HG03521 (cell line): Measurements from ENCODE around the gene IGF2BP3.
A peak's percentile ranks its signal among the peaks of the same experiment; 100 is the strongest.
"Not testable (repeated sequence)": the region's sequence is repeated elsewhere in the genome, so short reads cannot be mapped to it uniquely, and the experiment has no call there.

Experiments used
- ATAC-seq: cut with Tn5 transposase; IDR thresholded peaks from one replicate; pipeline ENCODE4 v1.9.1; 2021; ENCODE audit warnings: mild to moderate bottlenecking, moderate library complexity; ENCODE audit not compliant: unreplicated experiment

Gene IGF2BP3

DNA sequence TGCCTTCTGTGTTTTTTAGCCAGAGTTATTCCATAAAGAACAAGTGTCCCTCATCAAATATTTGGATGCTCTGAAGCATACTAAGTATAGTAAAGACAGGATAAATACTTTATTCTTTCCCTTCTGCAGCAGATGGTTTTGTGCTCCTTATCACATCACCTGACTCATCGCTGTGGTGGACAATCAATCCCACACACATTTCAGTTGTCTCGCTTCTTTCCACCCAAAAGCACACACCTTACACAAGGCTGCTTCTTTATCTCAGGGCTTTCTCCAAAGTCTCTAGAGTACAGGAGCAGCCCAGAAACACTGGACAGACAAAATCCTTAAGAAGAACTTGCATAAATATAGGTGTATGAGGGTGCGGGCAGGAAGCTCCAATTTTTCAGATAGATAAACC lies 43.4 kb downstream of the IGF2BP3 start:
- no peak for ATAC-seq

DNA sequence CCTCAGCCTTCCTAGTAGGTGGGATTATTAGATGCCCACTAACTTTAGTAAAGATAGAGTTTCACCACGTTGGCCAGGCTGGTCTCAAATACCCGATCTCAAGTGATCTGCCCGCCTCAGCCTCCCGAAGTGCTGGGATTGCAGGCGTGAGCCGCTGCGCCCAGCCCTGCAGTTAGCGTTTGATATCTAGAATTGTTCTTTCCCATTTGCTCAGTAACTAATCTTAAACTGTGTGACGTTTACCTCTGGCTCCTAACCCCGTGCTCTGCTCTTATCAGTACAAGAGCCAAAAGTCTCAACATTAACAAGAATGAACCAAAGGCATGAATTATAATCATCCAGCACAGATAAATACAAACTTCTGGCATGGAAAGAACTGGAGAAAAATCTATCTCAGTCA lies 47.4 kb downstream of the IGF2BP3 start:
- ATAC-seq = no peak

DNA sequence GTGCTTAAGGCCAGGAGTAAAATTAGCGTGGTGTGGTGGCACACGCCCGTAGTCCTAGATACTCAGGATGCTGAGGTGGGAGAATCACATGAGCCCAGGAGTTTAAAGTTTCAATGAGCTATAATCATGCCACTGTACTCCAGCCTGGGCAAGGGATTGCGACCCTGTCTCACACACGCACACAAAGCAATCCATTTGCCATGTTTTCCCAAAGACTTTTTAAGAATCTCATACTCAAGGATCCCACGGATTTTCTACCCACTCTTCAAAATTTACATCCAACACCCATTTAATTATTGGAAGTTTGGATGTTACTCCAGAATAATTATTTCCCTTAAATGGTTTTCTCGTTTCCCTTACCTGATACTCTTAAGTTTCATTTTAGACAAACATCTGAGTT lies 47.9 kb downstream of the IGF2BP3 start:
- no peak for ATAC-seq

DNA sequence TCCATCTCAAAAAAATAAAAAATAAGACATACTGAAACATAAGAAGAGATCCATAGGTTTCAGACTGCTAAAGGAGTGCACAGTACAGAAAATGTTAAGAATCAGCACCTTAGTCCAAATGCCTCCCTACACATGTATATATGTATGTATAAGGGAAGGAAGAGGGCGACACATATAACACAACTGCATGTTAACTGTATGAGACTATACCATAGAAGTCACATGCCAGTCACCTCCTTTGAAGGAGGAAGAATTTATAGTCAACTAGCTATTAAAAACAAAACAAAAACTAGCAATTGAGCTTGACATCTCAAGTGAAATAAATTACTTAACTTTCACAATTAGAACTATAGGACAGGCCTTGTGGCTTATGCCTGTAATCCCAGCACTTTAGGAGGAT lies 50.4 kb downstream of the IGF2BP3 start:
- ATAC-seq = no peak

DNA sequence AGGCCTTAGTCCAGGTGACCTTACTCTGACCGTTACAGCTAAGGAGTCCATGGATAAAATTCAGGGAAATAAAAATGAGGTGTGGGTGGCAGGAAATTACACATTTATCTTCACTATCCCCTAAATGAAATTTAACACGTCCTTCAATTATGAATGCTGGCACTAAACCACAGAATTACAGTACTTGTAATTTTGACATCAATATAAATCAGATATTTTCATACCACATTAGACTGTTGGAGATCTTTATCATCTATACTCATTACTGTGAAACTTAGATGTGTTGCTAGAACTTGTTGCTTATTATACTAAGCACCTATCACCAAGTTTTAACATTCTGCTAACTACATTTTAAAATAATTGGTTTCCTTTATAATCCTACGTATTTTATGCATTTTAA lies 51.1 kb downstream of the IGF2BP3 start:
- ATAC-seq = no peak

DNA sequence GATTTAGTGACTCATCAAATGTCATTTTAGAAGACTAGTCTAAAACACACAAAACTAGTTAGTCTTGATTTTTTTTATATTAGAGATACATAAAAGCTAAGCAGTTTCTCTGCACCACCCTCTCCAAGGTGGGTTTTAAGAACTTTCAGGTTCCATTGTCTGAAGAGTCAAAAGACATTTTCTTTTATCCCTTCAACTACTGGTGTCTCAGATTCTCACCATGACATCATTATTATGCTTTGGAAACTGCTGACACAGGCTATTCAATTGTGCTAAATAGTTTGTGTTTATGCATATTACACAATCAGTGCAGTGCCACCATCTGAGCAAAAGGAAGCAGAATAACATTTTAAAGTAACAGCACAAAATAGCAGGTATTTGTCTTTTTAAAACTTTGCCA lies 52.2 kb downstream of the IGF2BP3 start:
- no peak for ATAC-seq

DNA sequence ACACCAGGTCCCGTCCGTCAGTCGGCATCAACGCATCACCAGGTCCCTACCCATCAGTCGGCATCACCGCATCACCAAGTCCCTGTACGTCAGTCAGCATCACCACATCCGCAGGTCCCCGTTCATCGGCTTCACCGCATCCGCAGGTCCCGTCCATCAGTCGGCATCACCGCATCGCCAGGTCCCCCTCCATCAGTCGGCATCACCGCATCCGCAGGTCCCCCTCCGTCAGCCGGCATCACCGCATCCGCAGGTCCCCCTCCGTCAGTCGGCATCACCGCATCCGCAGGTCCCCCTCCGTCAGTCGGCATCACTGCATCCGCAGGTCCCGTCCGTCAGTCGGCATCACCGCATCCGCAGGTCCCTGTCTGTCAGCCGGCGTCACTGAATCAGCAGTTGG lies 55.1 kb downstream of the IGF2BP3 start:
- ATAC-seq = no peak

DNA sequence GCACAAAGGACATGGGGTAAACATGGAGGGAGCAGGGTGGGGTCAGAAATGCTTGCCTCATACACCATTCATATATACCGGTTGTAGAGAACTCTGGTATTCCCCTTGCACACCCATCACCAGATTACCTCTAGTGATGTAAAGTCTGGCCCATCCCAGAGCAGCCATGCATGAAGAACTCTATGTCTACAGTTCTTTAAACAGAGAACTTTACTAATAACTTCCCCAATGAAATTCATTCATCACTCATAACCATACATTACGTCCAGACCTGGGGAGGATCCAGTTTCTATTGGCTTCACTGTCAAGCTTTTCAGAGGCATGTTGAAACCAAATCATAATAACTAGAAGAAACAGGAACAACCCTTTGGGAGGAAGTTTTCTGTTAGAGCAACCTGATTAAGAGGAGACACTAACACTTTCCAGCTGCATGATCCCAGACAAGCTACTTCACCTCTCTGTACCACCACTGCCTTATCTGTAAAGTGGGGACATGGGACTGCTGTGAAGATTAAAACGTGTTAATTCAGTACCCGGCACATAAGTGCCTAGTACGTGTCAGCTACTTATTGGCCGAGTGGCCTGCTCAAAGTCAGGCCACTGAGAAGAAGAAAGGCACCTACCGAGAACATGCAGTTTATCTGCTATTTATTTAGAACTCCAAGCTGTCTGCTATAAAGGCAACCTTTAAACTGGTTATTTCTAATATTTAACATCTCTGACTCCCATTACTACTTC lies 59.7 kb downstream of the IGF2BP3 start:
- ATAC-seq = peak; percentile 78

DNA sequence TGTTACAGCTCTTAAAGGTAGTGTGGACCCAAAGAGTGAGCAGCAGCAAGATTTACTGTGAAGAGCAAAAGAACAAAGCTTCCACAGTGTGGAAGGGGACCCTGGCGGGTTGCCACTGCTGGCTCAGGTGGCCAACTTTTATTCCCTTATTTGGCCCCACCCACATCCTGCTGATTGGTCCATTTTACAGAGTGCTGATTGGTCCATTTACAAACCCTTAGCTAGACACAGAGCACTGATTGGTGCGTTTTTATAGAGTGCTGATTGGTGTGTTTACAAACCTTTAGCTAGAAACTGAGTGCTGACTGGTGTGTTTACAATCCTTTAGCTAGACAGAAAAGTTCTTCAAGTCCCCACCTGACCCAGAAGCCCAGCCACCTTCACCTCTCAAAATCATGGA lies 63.7 kb downstream of the IGF2BP3 start:
- ATAC-seq = not testable (repeated sequence)

DNA sequence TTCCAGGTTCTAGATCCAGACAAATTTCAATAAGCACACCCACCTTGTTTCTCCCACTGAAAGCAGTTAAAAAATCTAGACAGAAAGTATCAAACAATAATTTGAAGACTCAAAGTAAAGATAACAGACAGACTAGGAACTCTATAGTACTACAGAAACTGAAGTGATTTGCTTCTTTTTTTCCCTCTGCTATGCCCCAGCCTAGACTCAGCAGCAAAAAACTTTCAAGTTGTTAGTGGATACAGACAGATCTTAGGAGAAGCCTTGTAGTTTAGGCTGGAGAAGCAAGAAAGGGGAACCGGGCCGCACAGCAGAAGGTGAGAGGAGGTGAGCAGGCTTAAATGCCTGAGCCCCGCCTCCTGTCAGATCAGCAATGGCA lies 65.1 kb downstream of the IGF2BP3 start:
- ATAC-seq = no peak

DNA sequence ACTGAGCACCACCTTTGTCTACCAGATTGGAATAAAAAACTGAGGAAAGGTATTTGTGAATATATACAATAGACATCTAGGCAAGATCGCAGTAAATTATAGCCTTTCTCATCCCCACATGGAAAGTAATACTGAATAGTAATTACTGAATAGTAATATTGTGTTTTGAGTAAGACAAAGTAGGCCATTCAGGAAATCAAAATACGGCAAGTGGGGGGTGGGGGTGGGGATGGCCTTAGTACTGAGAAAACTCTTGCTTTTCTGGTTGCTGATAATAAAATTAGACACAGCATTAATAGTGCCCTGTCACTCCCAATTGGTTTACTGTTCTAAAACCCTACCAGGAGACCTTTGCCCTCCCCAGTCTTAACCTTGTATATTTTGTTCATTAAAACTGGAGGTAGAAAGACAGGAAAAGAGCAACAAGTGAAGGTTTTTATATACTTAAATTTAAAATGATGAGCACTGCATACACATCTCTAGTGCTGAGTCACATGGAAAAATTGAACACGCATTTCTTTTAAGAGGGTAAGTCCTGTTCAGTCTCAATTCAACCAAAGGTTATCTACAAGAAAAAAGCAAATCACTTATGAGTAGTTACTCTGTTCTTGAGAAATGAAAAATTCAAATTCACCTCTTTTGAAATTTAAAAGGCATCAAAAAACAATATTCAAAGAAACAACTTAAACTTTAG lies 65.6 kb downstream of the IGF2BP3 start:
- ATAC-seq = no peak

DNA sequence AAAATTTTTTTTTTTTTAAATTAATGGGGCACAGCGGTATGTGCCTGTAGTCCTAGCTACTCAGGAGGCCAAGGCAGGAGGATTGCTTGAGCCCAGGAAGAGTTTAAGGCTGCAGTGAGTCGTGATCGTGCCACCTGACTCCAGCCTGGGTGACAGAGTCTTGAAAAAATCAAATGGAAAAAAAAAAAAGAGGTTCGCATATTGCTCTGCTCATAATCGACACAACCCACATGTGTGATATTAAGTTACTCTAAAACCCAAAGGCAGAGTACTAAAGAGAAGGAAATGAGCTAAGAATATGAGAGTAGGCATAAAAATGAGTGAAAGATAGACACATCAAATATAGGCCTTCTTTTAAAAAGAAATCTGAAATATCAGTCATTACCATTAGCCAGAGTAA lies 66.3 kb downstream of the IGF2BP3 start:
- no peak for ATAC-seq

DNA sequence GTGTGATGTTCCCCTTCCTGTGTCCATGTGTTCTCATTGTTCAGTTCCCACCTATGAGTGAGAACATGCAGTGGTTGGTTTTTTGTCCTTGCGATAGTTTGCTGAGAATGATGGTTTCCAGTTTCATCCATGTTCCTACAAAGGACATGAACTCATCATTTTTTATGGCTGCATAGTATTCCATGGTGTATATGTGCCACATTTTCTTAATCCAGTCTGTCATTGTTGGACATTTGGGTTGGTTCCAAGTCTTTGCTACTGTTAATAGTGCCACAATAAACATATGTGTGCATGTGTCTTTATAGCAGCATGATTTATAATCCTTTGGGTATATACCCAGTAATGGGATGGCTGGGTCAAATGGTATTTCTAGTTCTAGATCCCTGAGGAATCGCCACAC lies 72.2 kb downstream of the IGF2BP3 start:
- not testable (repeated sequence) for ATAC-seq

DNA sequence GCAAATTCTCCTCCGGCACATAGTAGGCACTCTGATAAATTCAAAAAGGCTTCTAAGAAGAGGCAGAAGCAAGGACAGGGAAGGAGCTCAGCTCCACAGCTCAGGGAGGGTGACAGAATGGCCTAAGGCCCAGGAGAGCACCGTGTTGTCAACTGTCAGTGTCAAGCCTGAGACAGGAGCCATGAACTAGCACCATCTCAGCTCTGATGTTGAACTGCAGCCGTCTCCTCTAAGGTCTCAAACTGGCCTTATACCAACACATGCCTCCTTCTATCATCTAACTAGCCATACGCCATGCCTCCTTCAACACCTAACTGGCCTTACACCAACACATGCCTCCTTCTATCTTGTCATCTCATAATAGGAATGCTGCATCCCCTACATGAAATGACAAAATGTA lies 73.0 kb downstream of the IGF2BP3 start:
- ATAC-seq = no peak

DNA sequence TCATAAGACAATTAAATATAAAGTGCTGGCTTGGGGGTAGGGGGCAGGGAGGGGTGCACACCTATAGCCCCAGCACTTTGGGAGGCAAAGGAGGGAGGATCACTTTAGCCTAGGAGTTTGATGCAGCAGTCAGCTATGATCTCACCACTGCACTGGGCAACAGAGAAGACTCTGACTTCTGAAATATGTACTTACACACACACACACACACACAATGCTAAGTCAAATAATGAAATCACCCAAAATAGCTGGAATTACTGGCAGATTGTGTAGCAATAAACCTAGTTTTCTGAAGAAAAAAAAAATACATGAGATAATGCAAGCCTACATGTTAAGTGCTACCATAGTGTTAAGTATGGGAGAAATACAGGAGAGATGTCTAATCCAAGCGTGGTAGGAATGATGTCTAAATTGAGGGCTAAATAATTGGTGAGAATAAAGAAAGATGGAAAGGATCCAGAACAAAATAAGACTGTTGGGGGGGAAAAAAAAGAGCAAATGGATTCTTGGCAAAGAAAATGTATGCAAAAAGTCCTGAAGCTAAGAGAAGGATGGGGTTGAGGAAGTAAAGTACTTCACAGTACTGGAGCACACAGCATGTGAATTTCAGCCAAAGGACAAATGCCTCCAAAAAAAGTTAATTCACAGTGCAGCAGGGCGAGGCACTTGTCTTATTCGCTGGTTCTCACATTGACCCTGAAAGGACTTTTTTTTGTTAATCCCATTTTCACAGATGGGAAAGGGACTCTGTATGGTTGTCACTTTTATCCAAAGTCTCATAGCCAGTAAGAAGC lies 73.9 kb downstream of the IGF2BP3 start:
- ATAC-seq = no peak

DNA sequence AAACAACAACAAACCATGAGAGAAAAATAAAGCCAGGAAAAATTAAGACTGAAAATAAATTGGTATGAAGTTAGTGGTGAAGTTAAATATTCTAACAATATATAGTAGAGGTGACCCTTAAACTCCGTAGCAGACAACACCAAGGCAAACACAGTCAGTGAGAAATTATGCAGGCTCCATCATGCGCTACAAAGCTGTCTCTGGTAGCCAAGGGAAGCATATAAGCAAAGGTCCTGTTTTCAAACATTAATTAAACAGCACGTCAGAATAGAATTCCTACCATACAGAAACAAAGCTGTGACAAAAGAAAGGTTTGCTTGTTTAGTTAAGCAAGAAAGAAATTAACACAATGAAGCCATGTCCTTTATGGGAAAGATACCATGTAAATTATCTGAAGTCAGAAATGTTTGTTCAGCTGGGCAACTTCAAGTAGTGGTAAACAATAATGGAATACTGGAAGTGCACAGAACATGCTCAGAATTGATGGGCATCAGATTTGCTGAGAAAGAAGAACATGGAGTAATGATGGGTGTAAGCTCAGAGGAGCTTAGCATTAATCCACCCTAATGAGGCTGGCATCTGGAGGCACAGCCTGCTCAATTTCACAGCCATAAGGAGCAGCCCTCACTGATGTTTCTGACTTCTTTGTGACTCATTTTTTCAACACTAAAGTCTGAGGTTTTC lies 75.7 kb downstream of the IGF2BP3 start:
- ATAC-seq = no peak

DNA sequence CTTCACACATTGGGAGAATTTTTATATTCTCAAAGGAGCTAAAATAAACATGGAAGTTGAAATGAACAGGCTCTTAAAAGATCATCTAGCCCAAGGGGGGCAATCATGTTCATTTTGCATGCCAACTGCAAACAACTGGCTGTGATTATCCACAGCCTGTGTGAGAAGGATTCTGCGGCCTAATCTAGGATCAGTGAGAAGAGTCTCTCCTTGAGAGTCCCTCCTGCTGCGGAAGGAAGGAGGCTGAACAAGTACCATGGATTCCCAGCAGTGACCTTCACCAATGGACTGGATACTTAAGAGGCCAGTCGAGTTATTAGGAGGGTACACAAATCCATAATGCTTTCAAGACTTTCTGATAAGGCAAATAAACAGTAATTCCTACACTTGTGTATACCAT lies 76.7 kb downstream of the IGF2BP3 start:
- no peak for ATAC-seq

DNA sequence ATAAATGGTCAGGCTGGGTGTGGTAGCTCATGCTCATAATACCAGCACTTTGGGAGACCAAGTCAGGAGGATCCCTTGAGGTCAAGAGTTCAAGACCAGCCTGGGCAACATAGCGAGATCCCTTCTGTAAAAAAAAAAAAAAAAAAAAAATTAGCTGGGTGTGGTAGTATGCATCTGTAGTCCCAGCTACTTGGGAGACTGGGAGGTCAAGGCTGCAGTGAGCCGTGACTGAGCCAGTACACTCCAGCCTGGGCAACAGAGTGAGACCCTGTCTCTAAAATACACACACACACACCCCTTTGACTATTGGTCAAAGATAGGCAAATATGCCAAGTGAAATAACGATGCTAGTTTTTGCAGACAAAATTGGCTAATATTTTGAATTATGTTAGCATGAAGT lies 80.6 kb downstream of the IGF2BP3 start:
- ATAC-seq = no peak

DNA sequence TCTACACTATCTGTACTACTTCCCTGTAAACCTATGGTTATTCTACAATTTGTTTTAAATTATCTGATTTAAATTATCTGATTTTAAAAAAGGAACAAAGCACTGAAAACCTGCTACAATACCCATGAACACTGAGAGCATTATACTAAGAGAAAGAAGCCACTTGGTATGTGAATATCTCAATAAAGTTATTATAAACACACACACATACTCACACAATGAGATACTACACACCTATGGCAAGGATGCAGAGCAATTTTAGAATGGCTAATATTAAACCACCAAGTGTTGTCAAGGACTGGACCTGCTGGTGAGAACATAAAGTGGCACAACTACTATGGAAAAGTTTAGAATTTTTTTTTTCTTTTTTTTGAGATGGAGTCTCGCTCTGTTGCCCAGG lies 82.7 kb downstream of the IGF2BP3 start:
- ATAC-seq = no peak

DNA sequence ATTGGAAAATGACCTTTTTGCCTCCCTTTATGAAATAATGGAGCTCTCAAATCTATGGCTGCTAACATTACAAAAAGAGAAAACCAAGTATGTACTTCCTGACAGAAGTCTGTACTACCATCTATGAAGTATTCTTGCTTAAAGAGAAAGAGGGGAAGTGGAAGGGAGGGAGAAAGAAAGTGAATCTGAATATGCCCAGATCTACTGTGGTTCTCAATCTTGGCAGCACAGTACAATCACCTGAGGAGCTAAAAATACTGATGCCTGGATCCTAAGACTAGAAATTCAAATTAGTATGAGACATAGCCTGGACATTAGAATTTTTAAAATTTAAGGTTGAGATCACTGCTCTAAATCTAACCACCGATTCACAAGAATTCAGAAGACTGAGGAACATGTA lies 85.2 kb downstream of the IGF2BP3 start:
- ATAC-seq = no peak

DNA sequence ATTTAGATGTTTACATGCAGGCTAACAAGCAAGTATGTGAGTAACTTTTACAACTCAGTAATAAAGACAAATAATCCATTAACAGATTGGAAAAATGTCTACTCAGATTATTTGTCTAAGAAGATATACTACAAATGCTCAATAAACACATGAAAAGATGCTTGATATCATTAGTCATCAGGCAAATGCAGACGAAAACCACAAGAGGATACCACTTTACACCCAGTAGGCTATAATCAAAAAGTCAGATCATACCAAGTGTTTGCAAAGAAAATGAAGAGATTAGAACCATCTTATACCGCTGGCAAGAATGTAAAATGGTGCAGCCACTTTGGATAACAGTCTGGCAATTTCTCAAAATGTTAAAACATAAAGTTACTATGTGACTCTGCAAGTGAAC lies 87.1 kb downstream of the IGF2BP3 start:
- no peak for ATAC-seq
